ENCODE data around the gene MLYCD.

MLYCD gene

GRCh38 chr16:83957296-83957855 lies 58.5 kb downstream of the MLYCD start:
- DNase-seq (ENCODE audit: low spot score), result no peak

- no peak for DNase-seq (ENCODE audit: low spot score)
These were observed 59.4 kb downstream of the MLYCD start for GRCh38 chr16:83958137-83958845.

GRCh38 chr16:83958846-83959565 lies 60.1 kb downstream of the MLYCD start:
- DNase-seq (ENCODE audit: low spot score), result no peak

- no peak for DNase-seq (ENCODE audit: low spot score)
These were observed 60.9 kb downstream of the MLYCD start for GRCh38 chr16:83959656-83960434.

GRCh38 chr16:83960521-83961249 lies 61.8 kb downstream of the MLYCD start:
- no peak for DNase-seq (ENCODE audit: low spot score)

GRCh38 chr16:83961591-83961990 lies 62.7 kb downstream of the MLYCD start:
- DNase-seq (ENCODE audit: low spot score), result no peak

GRCh38 chr16:83963277-83964119 lies 64.6 kb downstream of the MLYCD start:
- DNase-seq (ENCODE audit: low spot score), result no peak

- DNase-seq (ENCODE audit: low spot score), result no peak
These were observed 65.9 kb downstream of the MLYCD start for GRCh38 chr16:83964684-83965443.

GRCh38 chr16:83965444-83966152 lies 66.7 kb downstream of the MLYCD start:
- no peak for DNase-seq (ENCODE audit: low spot score)

GRCh38 chr16:83966153-83966696 lies 67.3 kb downstream of the MLYCD start:
- no peak for DNase-seq (ENCODE audit: low spot score)

GRCh38 chr16:83967091-83967490 lies 68.2 kb downstream of the MLYCD start:
- DNase-seq (ENCODE audit: low spot score), result no peak

- no peak for DNase-seq (ENCODE audit: low spot score)
These were observed 69.0 kb downstream of the MLYCD start, which contains the start of gene NECAB2 for GRCh38 chr16:83967838-83968305. Gene NECAB2, plus strand, starts transcription at chr16:83968244. Its CDS starts 405 bp downstream, at chr16:83968649.

- no peak for DNase-seq (ENCODE audit: low spot score)
These were observed 69.5 kb downstream of the MLYCD start for GRCh38 chr16:83968306-83968851.

GRCh38 chr16:83968891-83969649 lies 70.2 kb downstream of the MLYCD start:
- DNase-seq (ENCODE audit: low spot score), result no peak

GRCh38 chr16:83969771-83970429 lies 71.0 kb downstream of the MLYCD start:
- no peak for DNase-seq (ENCODE audit: low spot score)

- DNase-seq (ENCODE audit: low spot score), result no peak
These were observed 71.5 kb downstream of the MLYCD start for GRCh38 chr16:83970430-83970815.

All from CD4-positive, alpha-beta T cell treated with Interleukin-2 at 100 ng/mL for 4 hours (primary cell).